PC-3 (cell line): Measurements from ENCODE around the gene RPS3A. TPM values are rescaled to one million over a fixed set of nuclear protein-coding genes. Genes with fewer than 3 reads are reported as not detected.

Experiments
- ATAC-seq: fragments of 200-7000 bp; cut with Tn5 transposase; 2 replicates; pipeline ENCODE4 v1.9.1; 2020; ENCODE audit warnings: mild to moderate bottlenecking, moderate library complexity
- BruUV-seq: library from RNA; stranded (reverse); fragments of 400-500 nt; replicated peaks from 2 replicates; lab custom pipeline; 2021; lab: Mats Ljungman, UMichigan
- CTCF ChIA-PET: fragments of 300-600 bp; sonication (Branson Sonifier 250); formaldehyde crosslinking; loops from one replicate; lab custom pipeline; 2022; ENCODE audit warnings: antibody characterized with exemption; lab: Charles Lee
- POLR2A ChIA-PET: fragments of 300-600 bp; sonication (Branson Sonifier 250); formaldehyde crosslinking; loops from one replicate; lab custom pipeline; 2022; ENCODE audit warnings: antibody characterized with exemption; ENCODE audit not compliant: unreplicated experiment; lab: Charles Lee
- DNase-seq: peaks from one replicate; pipeline ENCODE4 v3.0.0-alpha.2; 2015
- H2AFZ ChIP-seq: fragments of 300-600 bp; sonication (generic); 2 replicates; pipeline ENCODE4 v1.6.0; 2016; ENCODE audit warnings: antibody characterized with exemption, low read length
- H3F3A ChIP-seq: fragments of 300-600 bp; sonication (generic); one replicate; pipeline ENCODE4 v1.6.0; 2017; ENCODE audit warnings: antibody characterized with exemption, low read length, control low read depth, mild to moderate bottlenecking; ENCODE audit not compliant: unreplicated experiment
- H3K27ac ChIP-seq: fragments of 300-600 bp; sonication (generic); 2 replicates; pipeline ENCODE4 v1.5.1; 2016; ENCODE audit warnings: mild to moderate bottlenecking, low read length
- H3K27me3 ChIP-seq: fragments of 300-600 bp; sonication (generic); 2 replicates; pipeline ENCODE4 v1.6.1; 2016; ENCODE audit warnings: low read length, mixed read lengths
- H3K36me3 ChIP-seq: fragments of 300-600 bp; sonication (generic); 2 replicates; pipeline ENCODE4 v1.6.1; 2016; ENCODE audit warnings: low read depth, mixed run types, low read length, mixed read lengths
- H3K4me1 ChIP-seq: fragments of 300-600 bp; sonication (generic); 2 replicates; pipeline ENCODE4 v1.5.1; 2016; ENCODE audit warnings: low read length; ENCODE audit not compliant: insufficient read depth
- H3K4me2 ChIP-seq: fragments of 300-600 bp; sonication (generic); 2 replicates; pipeline ENCODE4 v1.6.0; 2016; ENCODE audit warnings: low read length
- H3K4me3 ChIP-seq: fragments of 300-600 bp; sonication (generic); 2 replicates; pipeline ENCODE4 v1.5.1; 2016; ENCODE audit warnings: mild to moderate bottlenecking, low read length, mixed read lengths
- H3K79me2 ChIP-seq: fragments of 300-600 bp; sonication (generic); 2 replicates; pipeline ENCODE4 v1.6.1; 2017; ENCODE audit warnings: low read length, mixed read lengths
- H3K9ac ChIP-seq: fragments of 300-600 bp; sonication (generic); 2 replicates; pipeline ENCODE4 v1.6.0; 2016; ENCODE audit warnings: mild to moderate bottlenecking, low read length
- H3K9me2 ChIP-seq: fragments of 300-600 bp; sonication (generic); replicated peaks from 2 replicates; pipeline ENCODE4 v1.6.1; 2016; ENCODE audit warnings: mixed run types, low read length, mixed read lengths
- H3K9me3 ChIP-seq: fragments of 300-600 bp; sonication (generic); 2 replicates; pipeline ENCODE4 v1.6.1; 2016; ENCODE audit warnings: low read length, mixed read lengths
- H4K20me1 ChIP-seq: fragments of 300-600 bp; sonication (generic); 2 replicates; pipeline ENCODE4 v1.6.1; 2016; ENCODE audit warnings: low read length, mixed read lengths
- CTCF ChIP-seq: fragments of 300-600 bp; sonication (generic); conservative IDR thresholded peaks from 2 replicates; pipeline ENCODE4 v1.5.1; 2017; ENCODE audit warnings: antibody characterized with exemption, low read depth, mild to moderate bottlenecking, low read length
- EZH2 ChIP-seq: fragments of 300-600 bp; sonication (generic); IDR thresholded peaks from one replicate; pipeline ENCODE4 v1.6.1; 2017; ENCODE audit warnings: antibody characterized with exemption, mild to moderate bottlenecking, low read length; ENCODE audit not compliant: unreplicated experiment
- EZH2phosphoT487 ChIP-seq: fragments of 300-600 bp; sonication (generic); IDR thresholded peaks from 2 replicates; pipeline ENCODE4 v1.6.1; 2018; ENCODE audit warnings: mild to moderate bottlenecking, antibody characterized with exemption, low read length, borderline replicate concordance
- intact Hi-C: fragments of 100-400 bp; cut with micrococcal nuclease; formaldehyde crosslinking; loops from 2 replicates; pipeline ENCODE4 v1.9.0; 2023
- total RNA-seq: library from RNA; depleted of rRNA; stranded (reverse); fragments of >200 nt; gene quantifications from 2 replicates; pipeline ENCODE4 v1.2.3, GENCODE V29; 2014

RPS3A gene
- total RNA-seq, 1 experiment from 2014 or later = 560 TPM

- ChIA-PET POLR2A (no interaction called here), CTCF (no interaction called here)
- Histone ChIP-seq H3F3A (no peaks in the 10 kb centered on the region), H3K9me2 (no peaks in the 10 kb centered on the region), H3K4me3 (no peak overlapping the region), H3K79me2 (no peaks in the 10 kb centered on the region), H4K20me1 (no peaks in the 10 kb centered on the region), H3K9ac (no peak overlapping the region), H3K4me2 (no peak overlapping the region), H3K9me3 (no peaks in the 10 kb centered on the region), H3K27me3 (no peaks in the 10 kb centered on the region), H3K27ac (no peak overlapping the region), H3K4me1 (no peaks in the 10 kb centered on the region), H3K36me3 (peaks cover 7% of the 10 kb centered on the region; the same call in 1 of the 2 replicates), H2AFZ (no peak overlapping the region)
- DNase-seq = no peak
- BruUV-seq = no TSS peak
- TF ChIP-seq EZH2 = no peak
- TF ChIP-seq CTCF = no peak
- no peak for TF ChIP-seq EZH2phosphoT487
- intact Hi-C loops = no loop called here
- ATAC-seq = no peak
These were observed 43.7 kb downstream of the RPS3A start for GRCh38 chr4:151143162-151143561.

GRCh38 chr4:151143811-151144210 is 44.4 kb downstream of the RPS3A start:
- H3F3A ChIP-seq = no peaks in the 10 kb centered on the region
- intact Hi-C loops = no loop called here
- H3K9me3 ChIP-seq = no peaks in the 10 kb centered on the region
- no peak overlapping the region for H2AFZ ChIP-seq
- no peak for TF ChIP-seq EZH2
- TF ChIP-seq CTCF = no peak
- TF ChIP-seq EZH2phosphoT487 = no peak
- H3K9me2 ChIP-seq = no peaks in the 10 kb centered on the region
- CTCF ChIA-PET = no interaction called here
- ATAC-seq (no peak), DNase-seq (no peak)
- no peak overlapping the region for H3K4me3 ChIP-seq
- peaks cover 7% of the 10 kb centered on the region; the same call in 1 of the 2 replicates for H3K36me3 ChIP-seq
- H4K20me1 ChIP-seq = no peaks in the 10 kb centered on the region
- H3K79me2 ChIP-seq = no peaks in the 10 kb centered on the region
- BruUV-seq = no TSS peak
- H3K27ac ChIP-seq = no peak overlapping the region
- H3K27me3 ChIP-seq = no peaks in the 10 kb centered on the region
- no peak overlapping the region for H3K4me2 ChIP-seq
- POLR2A ChIA-PET = no interaction called here
- no peaks in the 10 kb centered on the region for H3K4me1 ChIP-seq
- H3K9ac ChIP-seq = no peak overlapping the region

GRCh38 chr4:151144329-151145072 is 45.1 kb downstream of the RPS3A start:
- H4K20me1 ChIP-seq = no peaks in the 10 kb centered on the region
- H3K27me3 ChIP-seq = no peaks in the 10 kb centered on the region
- H3K4me3 ChIP-seq = no peak overlapping the region
- H2AFZ ChIP-seq = no peak overlapping the region
- H3K27ac ChIP-seq = no peak overlapping the region
- no peak for TF ChIP-seq CTCF
- TF ChIP-seq EZH2phosphoT487 = no peak
- no peak for TF ChIP-seq EZH2
- H3K4me2 ChIP-seq = no peak overlapping the region
- H3K79me2 ChIP-seq = no peaks in the 10 kb centered on the region
- ChIA-PET CTCF (no interaction called here), POLR2A (no interaction called here)
- no peaks in the 10 kb centered on the region for H3K9me2 ChIP-seq
- H3K4me1 ChIP-seq = no peaks in the 10 kb centered on the region
- peaks cover 7% of the 10 kb centered on the region; the same call in 1 of the 2 replicates for H3K36me3 ChIP-seq
- DNase-seq = no peak
- H3K9me3 ChIP-seq = no peaks in the 10 kb centered on the region
- intact Hi-C loops = no loop called here
- H3K9ac ChIP-seq = no peak overlapping the region
- ATAC-seq = no peak
- no TSS peak for BruUV-seq
- H3F3A ChIP-seq = no peaks in the 10 kb centered on the region
